KG1 (cell line): ENCODE measurements around the gene PACSIN1.
A peak's percentile ranks its signal among the peaks of the same experiment; 100 is the strongest.
"Not testable (repeated sequence)": the region's sequence is repeated elsewhere in the genome, so short reads cannot be mapped to it uniquely, and the experiment has no call there.

Experiments
- DNase-seq: peaks from one replicate; lab custom pipeline; 2025; lab: John Stamatoyannopoulos, UW

Gene PACSIN1

DNA sequence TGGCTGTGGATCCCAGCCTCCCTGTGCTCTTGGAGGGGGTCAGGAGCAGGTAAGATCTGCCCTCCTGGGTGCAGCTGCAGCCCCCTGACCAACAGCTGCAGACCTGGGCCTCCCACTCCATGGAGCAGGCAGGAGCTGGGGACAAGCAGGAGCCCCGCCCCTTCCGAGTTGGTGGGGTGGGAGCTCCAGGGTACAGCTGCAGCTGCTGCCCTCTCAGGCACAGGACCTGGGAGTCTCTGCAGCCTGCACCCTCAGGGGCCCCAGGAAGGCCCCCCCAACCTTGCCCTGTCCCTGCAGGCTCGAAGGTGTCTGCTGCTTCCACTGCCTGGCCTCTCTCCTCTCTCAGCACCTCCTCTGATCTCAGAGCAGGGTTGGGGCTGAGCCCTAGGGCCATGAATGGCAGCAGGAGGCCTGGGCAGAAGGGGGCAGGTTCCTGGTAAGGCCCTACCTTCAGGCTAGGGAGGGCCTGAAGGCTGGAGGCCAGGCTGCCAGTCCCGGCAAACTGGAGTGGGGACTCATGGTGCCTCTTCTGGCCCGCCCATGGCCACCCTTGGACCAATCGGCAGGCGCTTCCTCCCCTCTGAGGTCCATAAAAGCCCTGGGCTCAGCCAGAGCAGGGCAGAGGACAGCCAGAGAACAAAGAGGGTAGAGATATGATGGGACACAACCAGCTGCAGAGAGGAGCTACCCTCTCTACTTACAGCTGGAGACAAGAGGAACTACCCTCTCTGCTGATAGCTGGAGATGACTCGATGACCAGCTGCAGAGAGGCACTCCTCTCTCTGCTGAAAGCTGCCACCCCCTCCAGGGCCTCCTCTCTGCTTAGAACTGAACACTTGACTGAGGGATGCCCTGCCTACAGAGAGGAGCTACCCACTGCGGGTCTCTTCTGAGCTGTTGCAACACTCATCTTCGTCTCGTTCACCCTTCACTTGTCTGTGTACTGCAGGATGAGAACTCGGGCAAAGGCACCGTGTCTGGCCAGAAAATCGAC is 7.8 kb upstream of the PACSIN1 start:
- no peak for DNase-seq

DNA sequence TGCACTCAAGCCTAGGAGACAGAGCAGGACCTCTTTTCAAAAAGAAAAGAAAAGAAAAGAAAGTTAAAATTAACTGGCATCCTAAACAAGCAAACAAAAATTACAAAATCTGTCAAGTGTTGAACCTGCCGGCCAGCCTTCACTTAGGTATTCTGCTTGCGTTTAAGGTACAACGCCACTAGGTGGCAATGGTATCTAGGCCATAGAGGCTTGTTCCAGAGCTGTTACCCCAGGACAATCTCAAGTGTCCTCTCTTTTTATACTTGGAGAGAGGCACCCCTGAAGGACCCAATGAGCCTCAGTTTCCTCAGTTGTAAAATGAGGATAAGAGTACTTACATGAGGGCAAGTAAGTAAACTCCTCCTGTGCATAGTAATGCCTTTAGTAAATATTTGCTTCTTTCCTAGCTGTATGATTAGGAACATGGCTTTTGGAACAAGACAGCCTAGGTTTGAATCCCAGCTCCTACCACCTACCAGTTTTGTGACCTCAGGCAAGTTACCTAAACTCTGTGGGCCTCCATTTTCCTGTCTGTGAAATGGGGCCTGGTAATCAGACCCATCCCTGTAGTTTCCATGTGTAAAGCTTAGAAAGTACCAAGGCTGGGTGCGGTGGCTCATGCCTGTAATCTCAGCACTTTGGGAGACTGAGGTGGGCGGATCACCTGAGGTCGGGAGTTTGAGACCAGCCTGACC is 5.8 kb upstream of the PACSIN1 start:
- peak; percentile 50 for DNase-seq

DNA sequence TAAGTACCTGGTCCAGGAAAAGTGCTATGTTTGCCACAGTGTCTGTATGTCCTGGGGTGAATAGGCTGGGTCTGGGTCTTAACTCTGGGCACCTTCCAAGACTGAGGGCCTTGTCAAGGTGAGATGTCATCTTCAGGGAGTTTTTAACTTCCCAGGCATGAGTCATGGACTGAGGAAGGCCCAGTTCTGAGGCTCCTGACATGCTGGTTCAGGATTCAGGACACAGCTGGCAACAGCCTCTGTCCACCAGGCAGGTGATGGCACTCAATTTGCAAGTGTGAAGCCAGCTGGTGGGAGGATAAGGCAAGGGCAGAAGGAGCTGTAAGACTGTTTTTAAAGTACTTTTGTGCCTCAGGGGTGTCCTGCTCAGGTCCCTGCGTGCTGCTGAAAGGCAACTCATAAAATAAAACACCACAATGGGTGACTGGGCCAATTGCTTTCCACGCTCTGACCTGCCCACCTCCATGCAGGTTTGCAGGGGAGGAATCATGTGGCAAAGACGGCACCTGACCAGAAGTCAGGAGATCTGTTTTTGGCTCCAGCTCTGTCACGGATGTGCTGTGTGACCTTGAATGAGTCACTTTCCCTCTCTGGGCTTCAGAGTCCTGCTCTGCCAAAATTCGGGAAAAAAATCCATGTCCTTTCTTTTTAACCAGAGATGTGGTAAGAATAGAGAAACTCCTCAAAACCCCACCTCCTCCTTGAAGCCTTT is 4.9 kb upstream of the PACSIN1 start:
- DNase-seq = no peak

DNA sequence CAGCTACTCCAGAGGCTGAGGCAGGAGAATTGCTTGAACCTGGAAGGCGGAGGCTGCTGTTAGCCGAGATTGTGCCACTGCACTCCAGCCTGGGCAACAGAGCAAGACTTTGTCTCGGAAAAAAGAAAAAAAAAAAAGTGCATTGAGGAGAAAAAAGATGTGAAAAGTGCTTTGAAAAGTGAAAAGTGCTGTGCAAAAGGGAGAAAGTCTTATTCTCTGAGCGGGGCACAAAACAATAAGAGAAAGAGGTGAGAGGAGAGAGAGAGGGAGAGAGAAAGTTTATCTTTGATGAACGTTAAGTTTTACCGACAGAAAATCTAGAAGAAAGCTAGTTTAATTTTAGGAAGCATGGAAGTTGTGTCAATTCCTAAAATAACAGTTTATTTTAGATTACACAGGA is 3.9 kb upstream of the PACSIN1 start:
- DNase-seq = no peak

DNA sequence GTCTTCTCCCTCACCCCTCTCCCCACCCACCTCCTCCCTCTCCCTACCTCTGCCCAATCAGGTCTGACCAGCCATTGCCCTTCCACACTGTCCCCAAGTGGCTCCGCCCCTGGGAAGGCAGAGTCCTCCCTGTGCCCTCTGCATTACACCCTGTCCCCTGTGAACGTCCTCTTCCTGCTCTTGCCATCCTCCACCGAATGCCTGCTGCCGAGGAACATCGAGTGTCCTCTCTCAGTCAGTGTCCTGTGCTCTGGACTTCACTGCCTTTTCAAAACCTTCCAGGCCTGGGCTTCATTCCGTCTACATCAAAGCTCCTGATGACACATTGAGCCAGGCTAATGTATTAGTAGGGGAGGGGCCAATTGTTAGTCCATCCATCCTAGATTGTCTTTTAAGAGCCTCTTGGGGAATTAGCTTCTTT is 3.3 kb upstream of the PACSIN1 start:
- DNase-seq = no peak

DNA sequence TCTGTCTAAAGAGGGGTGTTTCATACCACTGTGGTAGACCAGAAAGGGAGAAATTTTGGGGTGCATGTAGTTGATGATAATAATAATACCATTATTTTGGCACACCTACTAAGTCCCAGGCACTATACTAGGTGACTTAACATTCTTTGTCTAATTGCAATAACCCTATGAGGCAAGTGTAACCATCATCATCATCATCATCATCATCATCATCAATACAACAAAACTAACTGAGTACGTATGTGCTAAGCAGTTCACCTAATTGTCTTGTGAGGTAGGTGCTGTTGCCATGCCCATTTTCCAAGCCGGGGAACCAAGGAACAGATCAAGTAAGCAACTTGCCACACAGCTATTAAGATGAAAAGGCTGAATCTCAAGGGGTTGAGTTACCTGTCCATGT is 2.6 kb upstream of the PACSIN1 start:
- no peak for DNase-seq

DNA sequence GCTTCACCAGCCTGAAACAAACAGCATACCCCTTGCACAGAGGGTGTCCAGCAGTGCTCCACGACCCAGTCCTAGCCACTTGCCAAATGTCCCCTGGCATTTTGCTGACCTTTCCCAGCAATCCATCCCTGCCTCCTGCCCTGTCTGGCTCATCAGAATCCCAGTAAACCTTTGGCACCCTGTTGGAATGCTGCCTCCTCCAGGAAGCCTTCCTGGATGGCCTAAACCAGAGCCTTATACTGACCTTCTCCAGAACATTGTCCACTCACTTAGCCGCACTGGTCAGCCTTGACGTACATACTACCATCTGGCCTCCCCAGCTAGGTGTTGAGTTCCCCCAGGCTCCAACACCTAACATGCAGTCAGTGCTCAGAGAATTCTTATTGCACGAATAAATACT is 2.0 kb upstream of the PACSIN1 start:
- no peak for DNase-seq

DNA sequence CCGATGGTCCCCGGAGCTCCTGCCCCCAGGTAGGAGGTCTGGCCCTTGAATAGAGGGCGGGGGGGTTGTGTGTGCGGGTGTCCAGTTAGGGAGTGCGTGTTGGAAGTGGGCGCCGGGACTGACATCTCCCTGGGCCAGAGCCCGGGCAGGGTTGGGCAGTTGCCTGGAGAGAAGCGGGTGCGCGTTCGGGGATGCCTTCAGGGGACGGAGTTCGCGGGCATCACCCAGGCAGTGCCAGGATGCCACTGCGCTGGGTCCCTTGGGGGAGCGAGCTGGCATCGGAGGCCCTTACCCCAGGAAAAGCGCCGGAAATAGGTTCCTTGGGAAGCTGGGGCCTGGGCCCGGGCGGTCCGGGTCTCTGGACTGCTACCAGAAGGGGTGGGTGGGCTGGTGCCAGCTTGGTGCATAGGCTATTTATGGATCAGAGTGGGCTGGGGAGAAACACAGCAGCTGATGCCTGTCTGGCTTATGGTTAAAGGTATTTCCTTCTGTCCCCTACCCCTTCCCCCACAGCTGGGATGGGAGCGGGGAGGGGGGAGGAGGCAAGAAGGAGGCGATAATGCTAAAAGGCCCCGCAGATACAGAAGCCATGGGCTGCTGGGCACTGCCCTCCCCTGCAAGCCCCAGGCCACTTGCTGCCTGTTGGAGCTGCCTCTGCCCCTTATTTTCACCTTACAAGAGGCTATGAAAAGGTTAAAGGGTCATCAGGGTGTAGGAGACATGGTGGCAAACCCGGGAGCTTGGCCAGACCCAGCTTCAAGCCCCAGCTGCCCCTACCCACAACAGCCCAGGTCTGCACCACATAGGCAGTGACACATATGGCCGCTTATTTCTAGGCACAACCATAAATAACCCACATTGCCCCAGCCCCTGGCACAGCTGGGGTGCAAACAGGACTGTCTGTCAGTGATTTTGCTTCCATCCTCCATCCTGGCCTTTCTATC is 638 bp downstream of the PACSIN1 start:
- DNase-seq = no peak

DNA sequence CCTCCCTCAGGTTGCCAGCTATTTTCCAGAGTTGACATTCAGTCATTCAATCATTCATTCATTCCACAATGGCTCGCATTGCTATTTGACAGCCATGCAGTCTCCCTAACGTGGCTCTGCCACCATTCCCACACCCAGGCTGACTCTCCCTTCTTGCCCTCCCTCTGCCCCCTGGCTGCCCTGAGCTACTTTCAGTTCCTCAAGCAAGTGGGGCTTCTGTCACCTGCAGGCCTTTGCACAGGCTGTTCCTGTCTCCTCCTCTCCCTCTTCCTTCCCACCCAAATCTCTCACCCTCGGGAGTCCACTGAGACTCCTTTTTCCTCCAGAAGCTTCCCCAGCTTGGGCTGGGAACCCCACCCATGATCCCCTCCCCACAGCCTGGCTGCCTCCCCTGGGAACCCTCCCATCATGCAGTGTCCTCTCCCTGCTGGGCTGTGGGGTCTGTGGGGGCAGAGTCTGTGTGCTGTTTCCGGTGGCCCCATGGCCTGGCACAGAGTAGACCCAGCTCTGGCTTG is 2.6 kb downstream of the PACSIN1 start:
- no peak for DNase-seq

DNA sequence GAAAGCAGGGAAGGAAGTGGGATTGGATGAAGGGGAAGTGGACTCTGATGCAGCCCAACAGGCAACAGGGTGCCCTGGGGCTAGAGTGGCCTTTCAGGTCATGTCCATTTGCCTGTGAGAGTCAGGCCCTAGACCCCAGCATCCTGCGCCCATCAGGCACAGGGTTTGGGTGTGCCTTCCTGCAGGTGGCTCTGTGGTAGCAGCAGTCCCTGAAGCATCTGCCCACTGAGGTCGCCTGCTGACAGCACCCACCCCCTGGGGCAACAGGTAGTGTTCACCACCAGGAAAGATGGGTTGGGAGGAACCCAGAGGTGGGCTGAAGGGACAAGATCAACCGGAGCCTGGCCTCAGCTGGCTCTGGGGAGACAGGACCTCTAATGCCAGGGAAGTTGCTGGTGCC is 3.6 kb downstream of the PACSIN1 start:
- no peak for DNase-seq

DNA sequence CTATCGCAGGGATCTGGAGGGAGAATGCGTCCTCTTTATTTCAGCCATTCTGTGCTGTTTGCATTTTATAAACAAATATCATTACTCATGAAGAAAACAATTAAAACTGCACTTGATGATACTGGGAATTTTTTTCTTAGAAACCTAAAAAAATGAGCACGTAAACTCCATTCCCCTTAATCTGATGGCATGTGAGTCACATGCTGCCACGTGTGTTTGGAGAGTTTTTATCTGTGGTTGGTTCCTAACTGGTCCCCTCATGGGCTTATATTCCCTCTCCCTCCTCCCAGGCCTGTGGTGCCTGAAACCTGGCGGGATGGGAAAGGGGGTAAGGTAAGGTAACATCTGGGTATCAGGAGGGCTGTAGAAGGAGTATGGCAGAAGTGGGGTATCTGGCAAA is 6.5 kb downstream of the PACSIN1 start:
- no peak for DNase-seq

DNA sequence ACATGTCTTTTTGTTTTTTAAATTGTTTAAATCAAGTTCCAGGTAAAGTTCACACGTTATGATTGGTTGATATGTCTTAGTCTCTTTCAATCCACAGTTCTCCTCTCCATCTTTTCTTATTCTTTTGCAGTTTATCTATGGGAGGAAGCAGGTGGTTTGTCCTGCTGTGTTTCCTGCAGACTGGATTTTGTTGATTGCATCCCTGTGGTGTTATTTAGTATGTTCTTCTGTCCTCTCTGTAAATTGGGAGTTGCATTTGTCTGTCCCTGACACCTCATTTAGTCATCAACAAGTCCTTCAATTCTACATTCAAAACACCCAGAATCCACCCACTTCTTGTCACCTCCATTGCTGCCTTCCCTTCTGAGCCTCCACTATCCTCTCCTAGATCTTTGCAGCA is 8.1 kb downstream of the PACSIN1 start:
- DNase-seq = no peak

DNA sequence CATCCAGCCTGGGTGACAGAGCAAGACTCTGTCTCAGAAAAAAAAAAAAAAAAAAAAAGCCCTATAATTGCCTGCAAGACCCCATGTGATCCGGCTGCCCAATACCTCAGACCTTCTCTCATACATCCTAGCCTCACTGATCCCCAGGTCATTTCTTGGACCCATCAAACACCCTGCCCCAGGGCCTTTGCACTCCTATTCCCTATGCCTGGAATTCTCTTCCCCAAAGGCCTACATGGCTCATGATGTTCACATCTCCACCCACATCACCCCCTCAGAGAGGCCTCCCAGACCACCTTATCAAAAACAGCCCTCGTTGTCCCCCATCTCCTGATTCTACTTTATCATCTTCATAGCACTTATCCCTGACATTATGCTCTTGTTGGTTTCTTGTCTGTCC is 8.9 kb downstream of the PACSIN1 start:
- DNase-seq = no peak

DNA sequence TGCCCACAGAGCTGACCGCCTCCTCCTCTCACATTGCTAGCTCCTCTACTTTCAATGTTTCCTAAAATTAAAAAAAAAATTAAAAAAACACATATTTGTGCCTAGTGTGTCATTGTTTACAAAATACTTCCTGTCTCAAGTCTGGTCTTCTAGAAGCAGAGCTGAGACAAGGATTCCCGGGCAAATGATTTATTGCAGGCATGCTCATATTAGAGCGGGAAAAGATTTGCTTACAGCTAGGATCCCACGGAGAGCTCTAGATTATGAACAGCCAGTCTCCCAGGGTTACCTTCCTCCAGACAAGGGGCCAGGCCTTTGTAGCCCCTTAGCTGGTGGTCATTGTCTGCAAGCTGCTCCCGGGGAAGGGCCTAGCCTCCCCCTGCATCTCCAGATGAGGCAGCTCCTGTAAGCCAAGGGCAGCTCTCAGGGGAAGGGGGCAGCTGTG is 9.4 kb downstream of the PACSIN1 start:
- DNase-seq = no peak

DNA sequence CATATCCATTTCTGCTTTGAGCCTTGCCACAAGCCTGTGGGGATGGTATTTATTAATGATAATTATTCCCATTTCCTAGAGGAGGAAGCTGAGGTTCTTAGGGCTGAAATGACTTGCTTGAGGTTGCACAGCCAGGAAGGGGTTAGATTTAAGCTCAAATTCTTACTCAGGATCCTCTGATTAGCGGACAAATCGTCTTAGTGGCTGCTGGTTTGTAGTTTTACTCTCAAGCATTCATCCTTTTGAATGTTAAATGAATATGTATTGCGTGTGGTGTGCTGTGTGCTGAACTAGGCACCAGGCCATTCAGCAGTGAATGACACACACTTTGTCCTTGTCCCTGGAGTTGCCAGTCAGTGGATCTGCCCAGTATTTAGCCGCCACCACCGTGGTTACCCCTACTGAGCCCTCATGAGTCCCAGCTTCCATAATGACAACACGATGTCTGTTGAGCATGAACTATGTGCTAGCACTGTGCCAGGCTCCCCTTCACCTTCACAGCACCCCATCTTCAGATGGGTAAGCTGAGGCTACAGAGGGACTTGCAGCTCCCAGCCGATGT is 10.0 kb downstream of the PACSIN1 start:
- DNase-seq = no peak

DNA sequence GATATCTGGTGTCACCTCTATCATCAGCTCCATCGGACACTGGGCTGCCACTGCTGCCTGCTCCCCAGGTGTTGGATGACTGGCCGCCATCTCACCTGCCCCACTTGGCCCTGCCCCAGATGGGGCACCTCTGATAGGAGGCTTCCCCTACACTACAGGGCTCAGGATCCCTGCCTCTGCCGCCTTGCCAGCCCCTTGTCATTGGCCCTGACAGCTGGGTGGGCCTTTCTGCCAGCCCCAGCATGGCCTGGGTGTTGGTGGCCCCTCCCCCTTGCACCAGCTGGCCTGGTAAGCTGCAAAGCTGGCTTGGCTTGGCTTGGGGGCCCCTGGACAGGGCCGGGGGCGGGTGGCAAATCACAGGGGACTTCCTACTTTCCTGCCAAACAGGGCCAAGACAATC is 10.6 kb downstream of the PACSIN1 start:
- no peak for DNase-seq

DNA sequence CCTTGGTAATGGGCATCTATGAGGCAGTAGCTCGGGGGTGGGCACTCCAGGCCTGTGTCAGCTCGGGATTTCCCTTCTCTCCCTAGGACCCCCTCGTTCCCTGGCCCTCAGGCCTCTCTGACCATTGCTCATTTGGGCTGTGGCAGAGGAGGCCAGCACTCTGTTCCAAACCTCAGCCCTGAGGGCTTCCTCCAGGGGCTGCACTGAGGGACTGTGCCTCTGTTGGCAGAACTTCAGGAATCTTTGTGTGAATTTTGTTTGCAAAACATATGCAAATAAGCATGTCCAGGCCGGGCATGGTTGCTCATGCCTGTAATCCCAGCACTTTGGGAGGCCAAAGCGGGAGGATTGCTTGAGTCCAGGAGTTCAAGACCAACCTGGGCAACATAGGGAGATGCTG is 11.0 kb downstream of the PACSIN1 start:
- DNase-seq = no peak

DNA sequence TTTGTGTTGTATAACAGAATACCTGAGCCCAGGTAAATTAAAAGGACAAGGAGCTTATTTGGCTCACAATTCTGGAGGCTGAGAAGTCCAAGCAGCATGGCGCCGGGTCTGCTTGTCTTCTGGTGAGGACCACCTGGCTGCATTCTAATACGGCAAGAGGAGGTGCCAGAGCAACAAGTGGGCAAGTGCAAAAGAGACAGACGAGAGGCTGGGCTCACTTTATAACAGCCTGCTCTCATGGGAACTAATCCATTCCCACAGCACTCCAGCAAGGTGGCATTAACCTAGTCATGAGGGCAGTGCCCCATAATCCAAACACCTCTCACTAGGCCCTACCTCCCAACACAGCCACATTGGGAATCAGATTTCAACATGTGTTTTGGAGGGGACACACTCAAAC is 12.9 kb downstream of the PACSIN1 start:
- no peak for DNase-seq

DNA sequence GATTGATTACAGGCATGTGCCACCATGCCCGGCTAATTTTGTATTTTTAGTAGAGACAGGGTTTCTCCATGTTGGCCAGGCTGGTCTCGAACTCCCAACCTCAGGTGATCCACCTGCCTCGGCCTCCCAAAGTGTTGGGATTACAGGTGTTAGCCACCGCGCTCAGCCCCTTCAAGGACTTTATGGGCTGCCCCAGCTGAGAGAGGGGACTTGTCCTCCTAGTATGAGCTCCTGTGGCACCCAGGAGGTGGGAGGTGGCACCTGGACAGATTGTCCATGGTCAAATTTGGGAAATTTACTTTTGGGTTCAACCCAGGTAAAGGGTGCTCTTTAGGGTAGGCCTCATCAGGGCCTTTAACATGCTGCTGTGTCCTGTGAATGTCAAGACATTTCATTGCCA is 17.9 kb downstream of the PACSIN1 start:
- DNase-seq = not testable (repeated sequence)

DNA sequence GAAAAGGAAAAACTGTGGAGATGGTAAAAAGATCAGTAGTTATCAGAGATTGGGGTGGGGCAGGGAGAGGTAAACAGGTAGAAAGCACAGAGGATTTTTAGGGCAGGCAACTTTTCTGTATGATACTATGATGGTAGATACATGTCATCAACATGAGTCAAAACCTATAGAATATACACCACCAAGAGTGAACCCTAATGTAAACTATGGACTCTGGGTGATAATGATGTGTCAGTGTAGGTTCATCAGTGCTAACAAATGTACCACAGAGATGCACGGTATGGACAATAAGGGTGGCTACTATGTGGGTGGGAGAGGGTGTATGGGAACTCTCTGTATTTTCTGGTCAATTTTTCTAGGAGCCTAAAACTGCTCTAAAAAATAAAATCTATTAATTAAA is 18.5 kb downstream of the PACSIN1 start:
- DNase-seq = no peak

DNA sequence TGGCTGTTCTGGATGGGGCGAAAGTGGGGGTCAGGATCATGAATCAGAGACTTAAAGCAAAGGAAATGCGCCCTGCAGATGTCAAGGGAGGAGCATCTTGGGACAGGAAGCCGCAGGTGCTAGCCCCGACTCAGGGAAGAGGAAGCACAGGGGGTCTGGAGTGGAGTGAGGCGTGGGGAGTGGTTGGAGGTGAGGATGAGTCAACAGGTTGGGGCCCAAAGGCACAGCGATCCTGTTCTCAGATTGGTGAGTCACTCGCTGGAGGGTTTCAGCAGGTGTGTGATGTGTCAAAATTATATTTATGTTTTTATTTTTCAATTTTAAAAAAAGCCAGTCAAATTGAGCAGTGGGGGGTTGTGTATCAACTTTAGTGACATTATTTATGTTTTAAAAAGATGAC is 19.0 kb downstream of the PACSIN1 start:
- DNase-seq = peak; percentile 40
